GM21786 (cell line): Measurements from ENCODE around the gene CAMKMT.
A peak's percentile ranks its signal among the peaks of the same experiment; 100 is the strongest.
"Not testable (repeated sequence)": the region's sequence is repeated elsewhere in the genome, so short reads cannot be mapped to it uniquely, and the experiment has no call there.

Experiments used
- ATAC-seq: cut with Tn5 transposase; IDR thresholded peaks from one replicate; pipeline ENCODE4 v1.9.1; 2021; ENCODE audit not compliant: unreplicated experiment

Gene CAMKMT

GRCh38 chr2:44580875-44581515 is 219.2 kb downstream of the CAMKMT start:
- no peak for ATAC-seq

DNA sequence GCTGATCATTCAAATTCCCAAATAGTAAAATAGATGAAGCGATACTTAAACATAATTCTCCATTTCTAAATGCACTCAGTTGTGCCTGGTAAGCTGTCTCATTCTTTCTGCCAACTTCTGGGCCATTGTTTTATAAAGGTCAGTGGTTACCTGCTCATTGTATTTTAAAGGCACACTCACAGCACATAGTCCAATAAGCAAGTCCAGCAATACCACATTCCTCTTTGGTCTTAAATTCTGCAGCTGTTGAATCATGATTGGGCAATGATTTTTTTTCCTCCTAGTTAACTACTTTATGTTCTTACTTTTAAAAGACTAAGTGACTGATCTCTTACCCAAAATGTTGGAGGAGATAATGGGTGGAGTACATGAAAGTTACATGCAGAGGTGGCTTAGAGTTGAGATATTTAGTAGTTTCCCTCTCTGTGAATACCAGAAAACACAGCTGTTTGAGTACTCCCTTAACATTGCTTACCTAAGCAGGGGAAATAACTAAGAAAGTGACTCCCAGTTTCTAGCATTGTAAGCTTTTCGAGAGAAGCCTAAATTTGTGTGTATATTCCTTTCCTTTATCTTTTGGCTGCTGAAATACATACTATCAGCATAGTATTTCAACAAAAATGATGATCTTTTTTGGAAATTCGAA is 220.7 kb downstream of the CAMKMT start:
- ATAC-seq: no peak

- ATAC-seq: not testable (repeated sequence)
Measured at GRCh38 chr2:44595615-44596014, 233.9 kb downstream of the CAMKMT start.

GRCh38 chr2:44596537-44597320 is 235.0 kb downstream of the CAMKMT start:
- ATAC-seq: peak; percentile 58

DNA sequence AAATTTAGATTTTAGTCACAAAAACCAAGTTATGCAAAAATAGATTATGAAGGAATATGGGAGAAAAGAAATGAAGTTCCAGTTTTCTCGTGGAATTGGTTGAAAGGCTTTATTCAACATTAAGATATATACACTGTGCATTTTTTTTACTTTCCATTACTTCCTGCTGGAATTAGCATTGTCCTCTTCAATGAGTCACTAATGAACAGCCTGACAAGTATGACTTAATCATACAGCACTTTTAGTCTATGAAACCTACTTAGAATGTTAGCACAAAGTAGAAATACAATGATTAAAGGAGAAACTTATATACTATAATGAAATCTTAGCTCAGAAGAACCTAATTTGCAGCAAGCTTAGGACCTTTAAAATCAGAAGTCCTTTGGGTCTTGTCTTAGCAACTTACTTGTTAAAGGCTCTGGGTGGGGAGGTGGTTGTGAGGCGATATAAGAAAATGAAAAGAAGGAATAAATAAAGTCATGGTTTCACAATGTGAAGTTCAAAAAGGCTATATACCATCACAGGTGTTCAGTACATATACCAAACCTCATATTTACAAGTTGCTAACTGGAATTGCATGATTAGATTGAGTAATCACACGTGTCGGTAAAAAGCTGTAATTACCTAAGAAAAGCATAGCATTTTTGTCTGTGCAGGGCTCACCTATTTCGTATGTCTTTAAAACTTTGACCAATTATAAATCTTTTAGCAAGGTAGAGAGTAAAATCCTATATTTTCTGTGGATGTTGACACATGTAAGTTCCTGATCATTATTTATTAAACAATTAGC is 236.8 kb downstream of the CAMKMT start:
- ATAC-seq: no peak

- ATAC-seq: peak; percentile 59
Measured at GRCh38 chr2:44599130-44599529, 237.4 kb downstream of the CAMKMT start.

- ATAC-seq: no peak
Measured at GRCh38 chr2:44602446-44602845, 240.7 kb downstream of the CAMKMT start.

DNA sequence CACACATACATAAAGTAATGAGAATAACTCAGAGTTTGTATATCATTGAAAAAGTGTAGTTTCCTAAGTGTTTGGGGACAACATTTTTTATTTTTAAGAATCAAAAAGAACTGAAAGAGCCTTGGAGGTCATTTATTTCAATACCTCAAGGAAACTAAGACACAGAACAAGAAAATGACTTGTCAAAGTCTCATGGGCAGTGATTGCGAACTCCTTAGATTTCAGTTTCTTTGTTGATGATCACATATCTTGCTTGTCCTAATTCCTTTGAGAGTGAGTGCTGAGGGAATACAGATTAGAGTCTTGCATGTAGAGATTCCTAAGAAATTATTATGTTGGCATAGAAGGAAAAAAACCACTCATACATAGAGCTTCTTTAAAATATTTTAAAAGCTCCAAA is 243.8 kb downstream of the CAMKMT start:
- no peak for ATAC-seq

DNA sequence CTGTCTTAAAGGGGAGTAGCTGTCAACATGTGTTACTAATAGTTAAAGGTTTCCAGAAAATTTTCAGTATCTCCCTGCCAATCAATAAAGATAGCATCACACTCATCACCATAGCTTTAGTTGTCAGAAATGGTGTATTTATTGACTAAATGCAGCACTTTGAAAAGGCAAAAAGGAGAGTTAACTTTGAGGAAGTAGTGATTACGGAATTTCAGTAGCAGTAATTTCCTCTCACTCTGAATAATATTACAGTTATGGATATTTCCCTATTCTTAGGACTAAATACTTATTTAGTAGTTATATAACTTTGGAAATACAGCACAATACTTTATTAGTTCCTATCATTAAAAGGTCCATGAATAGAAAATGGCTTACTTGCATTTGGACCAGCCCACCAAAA is 250.5 kb downstream of the CAMKMT start:
- no peak for ATAC-seq

DNA sequence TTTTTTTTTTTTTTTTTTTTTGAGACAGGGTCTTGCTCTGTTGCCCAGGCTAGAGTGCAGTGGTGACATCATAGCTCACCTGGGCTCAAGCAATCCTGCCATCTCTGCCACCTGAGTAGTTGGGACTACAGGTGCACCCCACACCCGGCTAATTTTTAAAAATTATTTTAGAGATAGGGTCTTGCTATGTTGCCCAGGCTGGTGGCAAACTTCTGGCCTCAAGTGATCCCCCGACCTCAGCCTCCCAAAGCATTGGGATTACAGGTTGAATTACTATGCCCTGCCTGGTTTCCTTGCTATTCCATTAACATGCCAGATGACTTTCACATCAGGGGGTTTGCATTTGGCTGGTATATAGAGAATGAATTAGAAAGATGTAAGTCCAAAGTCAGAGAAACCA is 253.2 kb downstream of the CAMKMT start:
- no peak for ATAC-seq

- ATAC-seq: no peak
Measured at GRCh38 chr2:44615950-44616518, 254.3 kb downstream of the CAMKMT start.

DNA sequence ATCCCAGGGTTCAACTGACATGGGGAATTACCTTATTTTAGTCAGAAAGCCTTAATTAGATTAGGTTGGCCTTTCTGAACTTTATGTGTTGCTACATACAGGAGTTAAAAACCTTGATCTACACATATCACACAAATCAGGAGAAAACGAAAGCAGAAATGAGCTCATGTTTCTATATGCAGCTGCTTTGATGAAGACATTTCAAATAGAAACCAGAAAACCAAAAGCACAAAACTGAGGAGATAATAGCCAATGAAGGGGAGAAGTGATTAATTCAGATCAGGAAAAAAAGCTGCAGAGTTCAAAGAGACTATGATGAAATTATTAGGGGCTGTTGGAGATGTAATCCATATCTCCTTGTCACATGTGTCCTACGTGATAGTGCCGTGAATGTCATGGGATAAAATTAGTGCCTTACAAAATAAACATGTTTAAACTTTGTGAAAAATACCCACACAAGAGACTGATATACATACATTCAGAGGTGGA is 255.0 kb downstream of the CAMKMT start:
- peak; percentile 76 for ATAC-seq

DNA sequence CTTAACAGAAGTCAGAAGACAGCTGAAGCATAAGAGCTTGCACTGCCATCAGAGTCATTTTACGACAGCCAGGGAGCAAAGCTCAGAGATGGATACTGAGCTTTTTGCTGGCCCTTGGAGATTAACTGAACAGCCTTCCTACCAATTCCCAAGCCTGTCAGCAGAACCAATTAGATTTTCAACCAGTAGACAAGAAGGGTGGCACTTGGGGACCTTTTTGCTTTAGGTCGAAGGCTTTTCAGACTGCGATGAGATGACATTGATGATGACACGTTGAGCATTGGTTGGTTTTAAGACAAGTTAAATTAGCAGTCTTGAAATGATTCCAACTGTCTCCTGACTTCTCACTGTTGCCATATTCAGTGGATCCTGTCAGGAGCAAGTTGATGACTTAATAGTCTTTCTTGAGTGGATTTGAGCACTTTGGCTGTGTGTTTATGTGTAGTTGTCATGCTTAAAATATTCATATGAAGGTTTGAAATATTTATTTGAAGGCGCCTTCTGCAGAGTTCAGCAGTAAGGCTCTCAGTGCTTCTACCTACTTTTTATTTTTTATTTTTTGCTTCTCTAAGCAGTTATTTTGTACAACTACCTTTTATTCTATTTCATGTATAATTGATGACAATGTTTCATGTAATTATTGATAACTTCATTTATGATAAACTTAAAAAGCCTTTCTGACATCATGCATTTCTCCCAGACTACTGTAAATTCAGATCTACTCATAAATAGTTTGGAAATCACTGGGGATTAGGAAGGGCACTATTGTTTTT is 256.7 kb downstream of the CAMKMT start:
- ATAC-seq: no peak

- no peak for ATAC-seq
Measured at GRCh38 chr2:44620189-44620990, 258.6 kb downstream of the CAMKMT start.

DNA sequence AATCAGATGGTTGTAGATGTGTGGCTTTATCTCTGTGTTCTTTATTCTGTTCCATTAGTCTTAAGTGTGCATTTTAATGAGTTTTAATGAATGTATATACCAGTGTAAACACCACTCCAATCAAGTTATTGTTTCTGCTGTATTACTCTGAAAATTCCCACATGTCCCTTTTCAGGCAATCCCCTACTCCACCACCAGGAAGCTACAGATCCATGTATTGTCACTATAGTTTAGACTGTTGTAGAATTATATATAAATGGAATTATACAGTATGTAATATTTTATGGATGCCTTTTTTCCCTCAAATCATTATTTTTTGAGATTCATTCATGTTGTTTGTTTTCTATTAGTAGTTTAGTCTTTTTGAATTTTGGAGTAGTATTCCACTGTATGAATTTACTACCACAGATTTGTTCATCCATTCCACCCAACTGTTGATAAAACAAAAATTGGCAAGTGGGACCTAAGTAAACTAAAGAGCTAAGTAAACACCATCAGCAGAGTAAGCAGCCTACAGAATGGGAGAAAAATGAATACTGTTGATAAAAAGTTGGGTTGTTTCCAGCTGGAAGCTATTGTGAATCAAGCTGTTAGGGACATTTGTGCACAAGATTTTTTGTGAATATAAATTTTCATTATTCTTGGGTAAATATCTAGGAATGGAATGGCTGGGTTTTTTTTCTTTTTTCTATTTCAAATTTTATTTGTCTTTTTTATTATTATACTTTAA is 262.0 kb downstream of the CAMKMT start:
- no peak for ATAC-seq

DNA sequence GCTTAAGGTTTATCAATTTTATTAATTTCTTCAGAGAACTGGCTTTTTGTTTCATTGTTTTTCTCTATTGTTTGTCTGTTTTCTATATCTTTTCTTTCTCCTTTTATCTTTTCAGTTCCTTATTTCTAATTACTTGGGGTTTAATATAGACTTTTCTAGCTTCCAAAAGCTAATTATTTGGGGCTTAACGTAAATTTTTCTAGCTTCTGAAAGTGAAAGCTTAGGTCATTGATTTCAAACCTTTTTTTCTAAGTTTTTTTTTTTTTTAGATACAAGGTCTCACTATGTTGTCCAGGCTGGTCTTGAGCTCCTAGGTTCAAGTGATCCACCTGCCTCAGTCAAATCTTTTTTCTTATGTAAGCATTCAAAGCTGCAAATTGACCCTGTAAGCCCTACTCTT is 266.6 kb downstream of the CAMKMT start:
- ATAC-seq: no peak

DNA sequence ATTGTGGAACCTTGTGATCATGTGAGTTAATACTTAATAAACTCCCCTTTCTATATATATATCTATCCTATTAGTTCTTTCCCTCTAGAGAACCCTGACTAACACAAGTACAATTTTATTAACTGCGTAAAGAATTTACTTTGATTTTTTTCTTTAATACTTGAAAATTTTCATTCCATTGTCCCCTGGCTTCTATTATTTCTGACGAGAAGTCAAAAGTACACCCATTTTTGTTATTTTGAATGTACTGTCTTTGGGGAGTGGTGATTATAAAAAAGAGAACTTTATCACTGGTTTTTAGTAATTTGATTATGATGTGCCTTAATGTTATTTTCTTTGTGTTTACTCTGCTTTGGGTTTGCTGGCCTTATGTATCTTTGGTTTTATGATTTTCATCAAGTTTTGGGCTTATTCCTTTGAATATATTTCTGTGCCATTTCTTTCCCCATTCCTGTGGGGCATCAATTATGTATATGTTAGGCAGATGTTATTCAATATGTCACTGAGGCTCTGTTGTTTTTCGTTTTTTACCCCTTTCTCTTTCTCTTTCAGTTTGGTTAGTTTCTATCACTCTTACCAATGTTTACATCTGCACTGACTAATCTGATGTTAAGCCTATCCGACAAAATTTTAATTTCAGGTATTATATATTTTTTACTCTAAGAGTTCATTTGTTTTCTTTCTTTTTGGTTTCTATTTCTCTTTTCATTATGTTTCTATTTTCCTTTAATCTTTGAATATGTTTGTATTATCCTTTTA is 271.4 kb downstream of the CAMKMT start:
- no peak for ATAC-seq

GRCh38 chr2:44635725-44636124 is 274.0 kb downstream of the CAMKMT start:
- ATAC-seq: no peak
